SIG-M5 treated with dmso at 0.1 percent for 504 hours (cell line): ENCODE results near the gene RAB7B.

Source experiments
- DNase-seq: peaks from one replicate; lab custom pipeline; 2025; ENCODE audit not compliant: unreplicated experiment; lab: John Stamatoyannopoulos, UW

Gene RAB7B

DNA sequence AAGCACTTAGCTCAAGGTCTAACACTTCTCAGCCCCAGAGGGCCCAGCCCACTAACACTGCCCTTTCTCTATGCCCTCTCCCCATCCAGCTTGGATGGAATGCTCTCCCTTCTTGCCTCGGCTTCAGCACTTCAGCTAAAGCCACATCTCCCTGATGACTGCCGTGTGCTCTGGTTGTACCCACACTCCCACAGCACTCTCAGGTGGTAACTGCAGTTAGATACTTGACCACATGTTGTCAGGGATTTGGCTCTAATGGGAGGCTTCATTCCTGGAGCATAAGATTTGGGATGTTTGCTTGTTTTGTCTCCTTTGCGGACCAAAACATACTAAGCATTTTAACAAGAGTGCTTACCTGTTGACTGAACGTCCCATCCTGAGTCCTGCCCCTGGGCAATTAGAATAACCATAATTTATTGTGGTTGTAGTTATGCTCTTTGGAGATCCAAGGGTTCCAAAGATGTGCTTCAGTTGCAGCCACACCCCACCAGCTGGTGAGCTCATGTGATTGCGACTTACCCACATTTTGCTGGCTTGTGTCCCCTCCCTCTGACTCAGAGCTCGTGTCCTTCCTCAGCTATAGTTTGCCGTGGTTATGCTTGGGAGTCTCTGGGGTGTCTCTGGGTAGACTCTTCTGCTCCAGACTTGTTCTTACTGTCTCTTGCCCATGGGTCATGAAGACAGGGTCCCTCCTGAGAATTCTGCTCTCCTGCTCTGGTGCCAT, 52.2 kb downstream of the RAB7B start:
- peak; percentile 21 for DNase-seq

- DNase-seq = no peak
Observed at GRCh38 chr1:205950280-205950679, 52.9 kb downstream of the RAB7B start.

DNA sequence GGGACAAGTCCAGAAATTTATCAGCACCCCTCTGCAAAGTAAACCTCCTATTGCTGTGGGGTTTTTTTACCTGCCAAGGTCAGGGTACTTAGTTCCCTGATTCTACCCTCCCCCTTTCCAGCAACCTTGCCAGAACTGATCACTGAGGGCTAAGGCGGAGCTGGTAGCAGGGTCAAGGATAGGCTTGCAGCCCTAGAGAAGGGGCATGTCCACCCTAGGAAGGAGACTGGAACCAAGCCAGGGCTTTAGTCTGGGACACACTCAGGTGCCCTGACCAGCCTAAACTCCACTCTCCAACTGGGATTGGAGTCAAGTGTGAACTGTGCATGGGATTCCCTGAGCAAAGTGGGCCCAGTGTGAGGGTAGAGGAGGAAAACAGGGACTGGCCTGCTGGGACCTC, 53.4 kb downstream of the RAB7B start:
- DNase-seq = no peak

GRCh38 chr1:205948886-205949285, 54.3 kb downstream of the RAB7B start:
- DNase-seq = no peak

DNA sequence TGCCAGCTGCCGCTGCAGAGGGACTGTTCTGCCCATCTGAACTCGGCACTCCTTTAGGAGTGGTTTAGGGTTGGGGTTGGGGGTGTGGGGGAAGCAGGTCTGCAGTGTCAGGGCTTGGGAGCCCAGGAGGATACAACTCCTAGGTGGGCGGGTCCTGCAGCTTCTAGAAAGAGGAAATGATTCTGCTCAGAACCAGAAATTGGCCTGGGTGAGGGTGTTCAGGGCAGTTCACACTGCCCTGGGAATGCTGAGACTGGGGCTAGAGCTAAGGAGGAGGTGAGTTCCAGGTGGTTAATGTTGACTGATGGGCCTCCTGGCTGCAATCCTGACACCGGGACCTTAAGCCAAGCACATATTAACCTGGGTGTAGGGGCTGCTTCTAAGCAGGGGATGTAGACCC, 55.2 kb downstream of the RAB7B start:
- DNase-seq = peak; percentile 30

- peak; percentile 32 for DNase-seq
Observed at GRCh38 chr1:205947024-205947423, 56.2 kb downstream of the RAB7B start.

DNA sequence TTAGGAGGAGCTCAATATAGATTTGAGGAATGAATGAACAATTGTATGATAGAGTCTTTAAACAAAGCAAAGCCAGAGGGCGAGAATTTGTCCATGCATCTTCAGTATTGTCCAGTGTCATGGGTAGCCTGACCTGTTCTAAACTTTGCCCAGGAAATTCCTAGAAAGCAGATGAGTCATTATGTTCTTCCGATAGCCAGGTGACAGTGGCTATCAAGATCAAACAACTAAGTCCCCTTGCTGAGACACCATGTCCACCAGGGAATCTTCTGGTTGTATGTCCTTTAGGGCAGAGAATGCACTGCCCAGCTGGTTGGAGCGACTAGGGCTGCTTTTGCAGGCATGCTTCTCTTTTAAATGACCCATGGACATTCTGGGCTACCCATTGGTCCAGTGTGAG, 58.1 kb downstream of the RAB7B start:
- no peak for DNase-seq

DNA sequence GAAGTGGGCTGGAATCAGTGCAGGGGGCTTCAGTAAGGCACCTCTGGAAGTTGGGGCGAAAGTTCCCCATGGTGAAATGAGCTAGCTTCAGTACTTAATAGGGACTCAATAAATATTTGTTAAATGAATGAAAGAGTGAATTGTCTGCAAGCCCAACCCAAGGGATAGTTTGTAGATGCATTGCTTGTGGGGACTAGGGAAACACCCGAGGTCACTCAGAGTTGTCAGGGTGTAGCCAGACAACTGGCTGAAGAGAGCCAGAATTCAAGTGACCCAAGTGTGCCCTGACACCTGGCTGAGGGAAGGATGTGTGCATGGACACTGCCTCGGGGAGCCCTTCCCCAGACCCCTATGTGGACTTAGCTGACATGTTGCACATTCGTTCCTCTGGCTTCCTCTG, 58.7 kb downstream of the RAB7B start:
- DNase-seq = no peak

DNA sequence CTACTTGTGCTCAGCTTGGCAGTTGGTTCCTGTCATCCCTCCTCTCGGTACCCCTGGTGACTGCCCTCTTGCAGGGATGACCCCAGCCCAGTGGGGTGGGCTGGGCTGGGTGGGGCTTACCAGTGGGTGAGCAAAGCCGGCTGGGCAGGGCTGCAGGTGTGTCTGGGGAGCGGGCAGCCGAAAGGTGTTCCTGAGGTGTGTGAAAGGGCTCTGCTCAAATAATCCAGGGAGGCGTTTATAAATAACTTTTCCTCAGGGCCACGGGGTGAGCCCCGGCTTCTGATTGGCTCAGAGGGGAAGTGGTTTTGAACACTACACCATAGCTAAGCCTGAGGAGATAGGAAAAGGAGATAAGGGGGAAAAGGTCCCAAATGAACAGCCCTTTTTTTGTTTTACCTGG, 60.0 kb downstream of the RAB7B start, which contains the start of gene SLC26A9:
TSS of gene SLC26A9 (minus strand) at position 212 of the 400 bp plus-strand sequence. CDS start 7,636 bp downstream, outside the sequence.
- DNase-seq = no peak

GRCh38 chr1:205942631-205943159, 60.5 kb downstream of the RAB7B start:
- no peak for DNase-seq

DNA sequence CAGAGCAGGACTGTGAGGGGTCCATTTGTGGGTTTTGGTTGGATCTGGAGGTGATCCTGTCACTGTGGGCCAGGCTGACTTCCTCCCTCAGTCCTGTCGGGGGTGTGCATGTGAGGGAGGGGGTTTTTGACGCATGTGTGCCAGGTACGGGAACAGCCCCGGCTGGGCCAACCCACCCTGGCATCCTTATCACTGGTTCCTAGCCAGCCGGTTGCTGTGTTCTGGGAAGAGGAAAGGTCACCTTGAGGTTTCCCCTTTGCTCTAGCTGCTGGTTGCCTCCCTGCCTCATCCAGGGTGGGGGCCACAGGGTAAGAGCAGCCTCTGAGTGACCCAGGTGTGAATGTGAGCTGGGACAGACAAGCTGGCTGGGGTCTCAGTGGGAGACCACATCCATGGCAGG, 62.5 kb downstream of the RAB7B start:
- no peak for DNase-seq

DNA sequence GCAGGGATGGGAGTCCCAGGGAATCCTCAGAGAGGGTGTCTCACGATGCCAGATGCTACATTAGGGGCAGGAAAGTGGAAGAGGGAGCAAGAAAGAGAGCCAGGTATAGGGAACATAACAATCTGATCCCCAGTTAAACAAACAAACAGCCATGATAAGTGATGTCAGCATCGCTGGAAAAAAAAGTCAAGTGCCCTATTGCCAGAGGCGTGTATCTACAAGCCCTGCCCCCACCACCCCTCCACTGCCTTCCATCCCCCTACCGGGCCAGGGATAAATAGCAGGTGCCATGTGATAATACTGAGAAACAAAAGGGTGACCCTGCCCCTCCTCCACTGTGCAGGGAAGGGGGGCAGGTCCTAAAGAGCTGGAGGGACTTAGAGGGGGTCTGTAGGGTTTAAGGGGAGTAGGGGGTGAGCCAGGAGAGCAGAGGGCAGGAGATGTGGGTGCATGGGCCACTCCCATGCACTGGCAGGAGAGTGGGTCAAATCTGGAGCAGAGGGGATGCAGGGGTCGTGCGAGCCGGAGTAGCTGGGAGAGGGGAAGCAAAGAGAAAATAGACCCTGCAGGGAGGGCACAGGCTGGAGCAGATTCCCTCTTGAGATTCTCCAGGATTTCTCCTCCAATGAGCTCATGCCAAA, 63.4 kb downstream of the RAB7B start:
- DNase-seq = peak; percentile 16

DNA sequence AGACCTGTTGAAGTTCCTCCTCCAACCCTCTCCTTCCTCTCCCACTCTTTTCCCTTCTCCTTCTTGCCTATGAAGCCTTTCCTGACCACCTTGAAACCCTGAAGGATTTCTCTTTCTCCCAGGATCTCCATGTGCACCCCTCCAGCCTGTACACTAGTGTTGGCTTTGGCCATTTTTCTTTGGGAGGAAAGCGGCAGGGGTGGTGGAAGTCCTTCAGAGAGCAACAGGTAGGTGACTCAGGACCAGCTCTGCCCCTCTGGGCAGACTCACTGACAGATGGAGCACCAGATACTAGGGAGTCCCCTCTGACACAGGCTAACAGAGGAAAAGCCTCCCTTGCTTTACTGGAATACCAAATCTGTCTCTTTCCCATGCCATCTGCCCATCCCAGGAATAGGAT, 64.5 kb downstream of the RAB7B start:
- DNase-seq = no peak

GRCh38 chr1:205936846-205937586, 66.2 kb downstream of the RAB7B start:
- no peak for DNase-seq

GRCh38 chr1:205936311-205936710, 66.9 kb downstream of the RAB7B start:
- DNase-seq = no peak

DNA sequence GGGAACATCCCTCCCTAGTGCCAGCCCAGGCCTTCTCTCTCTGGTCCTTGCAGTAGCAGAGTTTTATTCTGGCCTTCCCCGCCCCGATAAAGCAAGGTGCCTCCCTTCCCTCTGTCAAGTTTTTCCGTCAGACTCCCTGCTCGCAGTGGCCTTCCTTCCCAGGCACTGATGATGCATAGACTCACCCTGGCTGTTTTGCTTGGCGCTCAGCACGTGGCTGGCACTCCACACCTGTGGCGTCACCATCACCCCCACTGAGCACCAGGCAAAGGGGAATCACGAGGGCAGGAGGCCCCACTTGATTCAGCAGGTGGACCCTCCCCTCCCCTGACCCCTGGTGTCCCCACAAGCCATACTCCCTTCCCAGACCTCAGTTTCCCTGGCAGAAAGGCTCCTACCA, 67.3 kb downstream of the RAB7B start:
- DNase-seq = no peak

- no peak for DNase-seq
Observed at GRCh38 chr1:205934788-205935187, 68.4 kb downstream of the RAB7B start.

GRCh38 chr1:205933671-205934618, 69.2 kb downstream of the RAB7B start:
- DNase-seq = peak; percentile 37

GRCh38 chr1:205932776-205933175, 70.4 kb downstream of the RAB7B start:
- no peak for DNase-seq

DNA sequence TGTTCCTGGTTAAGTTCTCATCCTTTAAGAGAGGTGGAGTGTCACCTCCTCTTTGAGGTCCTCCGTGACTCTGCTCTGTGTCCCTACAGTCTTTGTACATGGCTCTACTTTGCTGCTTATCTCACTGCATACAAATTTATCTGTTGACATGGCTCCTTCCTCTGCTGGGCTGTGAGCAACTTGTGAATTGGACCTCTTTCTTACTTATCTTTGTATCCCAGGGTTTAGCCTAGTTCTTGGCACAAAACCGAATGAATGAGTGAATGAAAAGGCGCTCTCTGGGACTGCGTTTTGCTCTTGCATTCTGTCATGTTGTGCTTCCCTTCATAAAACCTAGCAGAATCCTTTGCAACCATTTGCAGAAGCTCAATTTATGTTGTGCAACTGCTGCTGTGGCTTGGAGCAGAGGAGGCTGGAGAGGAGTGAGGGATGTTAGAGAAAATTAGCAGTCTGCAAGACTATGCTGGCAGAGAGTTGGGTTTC, 72.4 kb downstream of the RAB7B start:
- DNase-seq = peak; percentile 85
